ENCODE data around the gene PRDM4.
"Not testable (repeated sequence)": the region's sequence is repeated elsewhere in the genome, so short reads cannot be mapped to it uniquely, and the experiment has no call there.

The PRDM4 gene

DNA sequence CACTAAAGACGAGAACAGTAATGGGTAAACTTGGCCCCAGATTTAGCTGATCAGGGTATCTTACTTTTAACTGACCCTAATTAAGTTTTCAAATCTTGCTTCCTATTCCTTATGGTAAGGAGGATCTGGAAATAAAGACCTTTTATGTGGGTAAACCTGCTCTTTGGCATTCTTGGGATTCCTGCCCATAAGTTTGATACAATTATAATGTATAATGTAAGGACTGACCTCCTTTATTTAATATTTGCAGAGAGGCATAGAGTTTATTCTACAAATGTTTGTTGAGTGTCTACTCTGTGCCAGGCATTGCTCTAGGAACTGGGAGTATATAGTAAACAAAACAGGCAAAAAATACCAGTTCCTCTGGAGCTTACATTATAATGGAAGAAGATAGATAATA is 4.4 kb upstream of the PRDM4 start:
- DNase-seq: no peak

DNA sequence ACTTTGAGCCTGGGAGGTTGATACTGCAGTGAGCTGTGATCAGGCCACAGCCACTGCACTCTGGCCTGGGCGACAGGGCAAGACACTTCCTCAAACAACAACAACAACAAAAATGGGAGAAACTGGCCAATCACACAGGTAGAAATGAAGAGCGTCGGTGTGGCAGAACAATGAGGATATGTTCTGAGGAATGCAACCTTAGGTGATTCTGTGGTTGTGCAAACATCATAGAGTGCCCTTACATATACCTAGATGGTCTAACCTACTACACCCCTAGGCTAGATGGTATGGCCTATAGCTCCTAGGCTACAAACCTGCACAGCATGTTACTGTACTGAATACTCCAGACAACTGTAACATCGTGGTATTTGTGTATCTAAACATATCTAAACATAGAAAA is 3.7 kb upstream of the PRDM4 start:
- no peak for DNase-seq

DNA sequence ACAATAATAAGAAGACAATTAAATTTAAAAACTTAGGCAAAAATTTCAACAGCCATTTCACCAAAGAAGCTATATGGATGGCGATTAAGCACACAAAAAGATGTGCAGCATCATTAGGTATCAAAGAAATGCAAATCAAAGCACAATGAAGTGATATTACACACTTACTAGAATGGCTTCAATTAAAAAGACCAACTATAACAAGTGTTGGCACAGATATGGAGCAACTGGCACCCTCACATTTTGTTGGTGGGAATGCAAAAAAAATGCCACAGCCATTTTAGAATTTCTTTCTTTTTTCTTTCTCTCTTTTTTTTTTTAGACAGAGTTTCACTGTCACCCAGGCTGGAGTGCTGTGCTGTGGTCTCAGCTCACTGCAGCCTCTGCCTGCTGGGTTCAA is 1.9 kb upstream of the PRDM4 start:
- no peak for DNase-seq

DNA sequence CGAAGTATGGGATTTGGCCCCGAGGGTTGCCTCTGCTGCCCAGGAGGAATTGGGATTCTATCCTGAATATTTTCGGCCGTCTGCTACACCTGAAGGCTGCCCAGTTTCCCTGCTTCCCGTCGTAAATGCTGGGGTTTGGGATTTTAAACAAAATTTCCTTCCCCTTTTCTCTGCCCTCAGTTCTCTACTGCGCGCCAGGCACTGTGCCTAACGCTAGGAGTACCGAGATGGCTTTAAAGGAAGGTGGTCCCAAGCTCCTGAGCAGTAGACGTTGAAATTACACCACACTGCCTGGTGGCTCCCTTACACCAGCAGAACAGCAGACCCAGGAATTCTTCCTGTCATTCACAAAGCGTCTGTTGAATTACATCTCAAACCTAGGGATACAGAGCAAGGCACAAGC is 566 bp upstream of the PRDM4 start:
- DNase-seq: no peak

DNA sequence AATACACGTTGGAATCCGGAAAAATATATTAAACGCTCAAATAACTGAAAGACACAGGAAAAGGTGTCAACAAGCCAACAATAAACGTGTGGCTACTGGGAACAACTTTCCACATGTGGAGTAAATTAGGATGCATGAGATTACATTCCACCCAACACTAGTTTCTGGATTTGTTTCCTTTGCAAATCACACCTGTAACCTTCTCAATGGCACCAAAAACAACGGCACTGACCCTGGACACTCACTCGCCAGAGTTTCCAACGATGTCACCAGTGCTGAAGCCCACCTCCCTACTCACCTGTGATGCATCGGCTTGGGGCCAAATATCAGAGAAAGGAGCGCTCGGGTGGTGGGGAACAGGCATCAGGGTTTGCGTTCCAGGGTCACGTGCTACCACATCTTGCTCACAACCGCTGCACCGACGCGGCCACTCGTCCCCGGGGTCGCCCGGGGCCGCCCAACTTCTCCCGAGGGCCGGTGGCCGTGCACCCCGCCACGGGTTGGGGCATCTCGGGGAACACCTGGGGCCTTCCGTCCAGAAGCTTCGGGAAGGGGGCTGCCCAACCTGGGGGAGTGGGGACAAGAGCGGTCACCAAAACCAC is 629 bp downstream of the PRDM4 start:
- DNase-seq: no peak

DNA sequence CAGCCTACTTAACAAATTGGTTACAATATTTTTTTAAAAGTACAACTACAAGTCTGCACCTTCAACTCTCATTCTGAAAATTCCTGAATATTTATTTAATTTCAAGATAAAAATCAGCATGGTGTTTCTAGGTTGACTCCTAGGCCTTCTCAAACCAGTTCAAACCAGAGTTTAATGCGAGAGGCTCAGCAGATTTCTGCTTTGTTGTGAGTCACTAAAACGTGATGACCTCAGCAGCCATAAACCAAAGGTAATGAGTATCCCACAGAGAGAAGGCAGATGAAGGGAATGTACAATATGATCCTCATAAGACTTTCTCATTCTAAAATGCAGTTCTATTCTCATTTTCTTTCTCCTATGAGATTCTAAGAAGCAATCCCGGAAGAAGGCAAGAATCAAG is 1.5 kb downstream of the PRDM4 start:
- DNase-seq: peak; percentile 20

DNA sequence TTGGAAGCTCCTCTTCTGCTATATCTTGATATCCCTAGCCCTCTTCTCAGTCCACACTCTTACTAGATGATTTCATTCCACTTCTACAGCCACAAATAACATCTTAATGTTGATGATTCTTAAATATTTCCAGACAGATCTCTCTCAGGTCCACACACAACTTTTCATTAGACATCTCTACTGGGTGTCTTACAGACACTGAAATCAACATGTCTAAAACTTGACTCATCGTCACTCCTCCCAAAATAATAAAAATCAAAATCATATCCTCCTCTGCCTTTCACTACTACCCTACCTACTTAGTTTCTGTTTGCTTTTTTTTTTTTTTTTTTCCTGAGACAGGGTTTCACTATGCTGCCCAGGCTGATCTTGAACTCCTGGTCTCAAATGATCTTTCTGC is 11.9 kb downstream of the PRDM4 start:
- no peak for DNase-seq

DNA sequence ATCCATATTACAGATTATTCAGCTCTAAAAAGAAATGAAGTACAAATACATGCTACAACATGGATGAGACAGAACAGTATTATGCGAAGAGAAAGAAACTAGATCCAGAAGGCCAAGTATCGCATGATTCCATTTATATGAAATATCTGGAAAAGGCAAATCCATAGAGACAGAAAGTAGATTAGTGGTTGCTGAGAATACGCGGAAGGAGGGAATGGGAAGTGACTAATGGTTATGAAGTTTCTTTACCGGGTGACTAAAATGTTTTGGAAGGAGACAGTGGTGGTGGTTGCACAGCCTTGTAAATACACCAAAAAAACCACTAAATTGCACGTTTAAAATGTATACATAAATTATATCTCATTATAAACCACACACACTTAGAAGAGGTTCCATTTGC is 12.5 kb downstream of the PRDM4 start:
- DNase-seq: no peak

DNA sequence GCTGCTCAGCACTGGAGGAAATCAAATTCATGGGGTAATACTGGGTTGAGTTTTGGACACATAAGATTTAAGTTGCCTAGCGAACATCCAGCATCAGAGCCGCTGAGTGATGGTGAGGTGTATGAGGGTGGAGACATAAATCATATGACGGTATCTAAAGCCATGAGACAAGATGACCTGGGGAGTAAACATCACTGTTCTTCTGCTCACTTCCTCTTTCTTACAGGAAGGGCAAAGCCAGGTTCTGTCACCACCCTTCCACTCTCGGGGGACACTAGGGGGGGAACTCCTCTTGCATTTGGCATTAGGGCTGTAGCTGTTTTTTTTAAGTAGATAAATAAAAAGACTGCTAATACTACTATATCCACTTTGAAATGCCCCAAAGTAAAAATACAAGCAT is 24.0 kb downstream of the PRDM4 start:
- no peak for DNase-seq

DNA sequence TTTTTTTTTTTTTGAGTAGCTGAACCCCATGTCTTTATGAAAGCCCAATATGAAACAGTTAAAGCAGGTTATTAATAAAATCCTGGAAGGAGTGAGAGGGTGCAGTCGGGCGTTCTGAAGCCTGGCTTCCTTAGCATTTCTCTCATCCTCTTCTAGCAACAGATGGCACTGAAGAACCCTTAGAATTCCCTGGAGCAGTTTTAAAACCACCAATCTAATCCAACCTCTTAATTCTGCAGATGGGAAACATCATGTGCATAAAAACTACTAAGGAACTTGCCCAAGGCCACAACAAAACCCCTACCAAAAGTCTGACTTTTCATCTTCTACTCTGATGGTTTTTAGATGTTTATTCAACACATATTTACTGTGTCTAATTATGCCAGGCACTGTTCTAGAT is 25.2 kb downstream of the PRDM4 start:
- no peak for DNase-seq

DNA sequence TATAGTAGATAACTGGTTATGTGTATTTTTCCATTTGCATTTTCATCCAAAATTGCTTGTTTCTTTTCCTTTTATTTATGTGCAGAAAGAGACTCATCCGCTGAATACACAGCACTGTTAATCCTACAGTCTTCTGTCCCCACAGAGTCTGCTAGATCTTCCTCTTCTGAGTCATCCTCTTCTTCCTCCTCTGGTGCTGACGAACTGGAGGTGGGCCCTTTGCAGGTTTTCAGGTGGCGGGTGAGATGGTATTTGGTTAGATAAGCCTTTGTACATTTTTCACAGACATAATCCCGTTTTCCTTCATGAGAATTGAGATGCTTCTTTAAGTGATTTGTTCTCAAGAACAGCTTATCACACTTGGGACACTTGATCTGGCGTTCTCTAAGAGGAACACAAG is 26.8 kb downstream of the PRDM4 start:
- no peak for DNase-seq

DNA sequence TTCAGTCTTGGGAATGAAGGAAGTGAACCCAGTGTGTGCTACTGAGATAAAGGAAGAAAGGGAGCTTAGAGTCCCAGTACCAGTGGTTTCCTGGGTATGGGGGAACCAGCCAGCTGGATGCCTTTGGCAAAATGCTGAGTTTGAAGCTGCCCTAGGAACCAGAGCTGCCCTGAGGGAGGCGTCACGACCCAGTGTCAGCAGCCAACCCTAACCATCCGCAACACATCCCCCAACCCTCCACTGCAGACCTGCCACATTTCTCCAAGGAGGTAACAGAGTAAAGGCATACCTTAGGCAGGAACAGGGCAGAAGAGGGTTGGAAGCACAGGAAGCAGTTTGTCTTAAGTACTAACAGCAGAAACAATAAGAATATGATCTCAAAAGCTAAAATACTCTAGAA is 28.6 kb downstream of the PRDM4 start:
- DNase-seq: no peak

DNA sequence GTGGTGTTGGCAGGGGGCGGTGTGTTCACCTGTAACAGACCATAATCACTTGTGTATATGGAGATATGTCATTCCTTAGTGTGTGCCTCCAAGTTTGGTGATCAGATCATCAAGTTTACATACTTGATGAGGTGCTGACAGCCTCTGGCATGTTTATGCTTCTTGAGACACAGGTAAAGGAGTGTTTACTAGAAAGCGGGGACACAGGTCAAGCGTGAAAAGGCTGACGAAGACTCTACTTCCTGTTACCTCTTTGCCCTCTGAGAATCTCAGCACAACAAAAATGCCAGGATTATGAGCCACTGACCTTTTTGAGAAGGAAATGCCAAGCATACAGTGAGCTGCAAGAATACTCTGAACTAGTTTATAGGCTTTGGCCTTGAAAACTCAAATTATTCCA is 29.6 kb downstream of the PRDM4 start:
- DNase-seq: no peak

DNA sequence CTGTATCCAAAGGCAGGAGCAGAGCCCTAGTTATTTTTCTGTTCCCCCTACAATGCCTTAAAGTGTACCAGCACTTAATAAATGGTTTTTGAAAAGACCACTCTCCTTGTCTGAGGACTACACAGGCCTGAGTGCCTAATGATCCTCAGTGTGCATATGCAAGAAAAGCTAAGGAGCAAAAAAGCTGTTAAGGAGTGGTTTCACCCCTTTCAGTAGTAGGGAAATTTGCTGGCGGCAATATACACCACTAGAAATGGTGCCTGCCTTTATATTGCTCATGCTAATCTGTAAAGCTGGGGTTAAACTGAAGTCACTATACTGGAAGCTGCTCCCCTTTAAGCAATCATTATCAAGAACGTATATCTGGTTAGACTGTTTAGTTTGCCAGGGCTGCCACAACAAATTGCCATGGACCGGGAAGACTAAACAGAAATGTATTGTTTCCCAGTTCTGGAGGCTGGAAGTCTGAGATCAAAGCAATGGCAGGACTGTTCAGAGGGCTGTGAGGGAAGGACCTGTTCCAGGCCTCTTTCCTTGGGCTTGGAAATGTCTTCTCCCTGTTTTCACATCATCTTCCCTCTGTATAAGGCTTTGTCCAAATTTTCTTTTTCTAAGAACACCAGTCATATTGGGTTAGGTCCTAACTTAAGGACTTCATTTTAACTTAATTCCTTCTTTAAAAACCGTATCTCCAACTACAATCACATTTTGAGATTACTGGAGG is 30.2 kb downstream of the PRDM4 start:
- DNase-seq: no peak

DNA sequence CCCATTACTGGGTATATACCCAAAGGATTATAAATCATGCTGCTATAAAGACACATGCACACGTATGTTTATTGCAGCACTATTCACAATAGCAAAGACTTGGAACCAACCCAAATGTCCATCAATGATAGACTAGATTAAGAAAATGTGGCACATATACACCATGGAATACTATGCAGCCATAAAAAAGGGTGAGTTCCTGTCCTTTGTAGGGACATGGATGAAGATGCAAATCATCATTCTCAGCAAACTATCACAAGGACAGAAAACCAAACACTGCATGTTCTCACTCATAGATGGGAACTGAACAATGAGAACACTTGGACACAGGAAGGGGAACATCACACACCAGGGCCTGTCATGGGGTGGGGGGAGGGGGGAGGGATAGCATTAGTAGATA is 33.2 kb downstream of the PRDM4 start:
- DNase-seq: not testable (repeated sequence)

DNA sequence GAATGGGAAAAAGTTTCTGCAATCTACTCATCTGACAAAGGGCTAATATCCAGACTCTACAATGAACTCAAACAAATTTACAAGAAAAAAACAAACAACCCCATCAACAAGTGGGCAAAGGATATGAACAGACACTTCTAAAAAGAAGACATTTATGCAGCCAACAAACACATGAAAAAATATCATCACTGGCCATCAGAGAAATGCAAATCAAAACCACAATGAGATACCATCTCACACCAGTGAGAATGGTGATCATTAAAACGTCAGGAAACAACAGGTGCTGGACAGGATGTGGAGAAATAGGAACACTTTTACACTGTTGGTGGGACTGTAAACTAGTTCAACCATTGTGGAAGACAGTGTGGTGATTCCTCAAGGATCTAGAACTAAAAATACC is 33.6 kb downstream of the PRDM4 start:
- DNase-seq: not testable (repeated sequence)

DNA sequence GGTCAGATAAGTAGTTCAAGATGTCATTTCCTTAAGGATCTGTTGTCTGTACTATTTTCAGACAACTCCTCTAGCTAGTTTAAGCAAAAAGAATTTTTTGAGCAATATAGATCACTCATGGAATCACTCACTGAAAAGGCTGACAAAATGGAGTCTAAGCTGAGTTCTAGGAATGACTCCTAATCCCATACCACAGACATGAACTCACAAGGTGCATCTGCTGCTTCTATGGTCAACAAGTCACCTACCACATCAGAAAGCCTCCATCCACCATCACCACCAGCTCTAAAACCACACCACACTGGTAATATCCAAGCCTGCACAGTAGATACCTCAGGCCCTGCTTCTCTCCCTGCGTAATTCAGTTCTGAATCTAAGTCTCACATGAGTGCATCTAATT is 42.3 kb downstream of the PRDM4 start:
- no peak for DNase-seq

DNA sequence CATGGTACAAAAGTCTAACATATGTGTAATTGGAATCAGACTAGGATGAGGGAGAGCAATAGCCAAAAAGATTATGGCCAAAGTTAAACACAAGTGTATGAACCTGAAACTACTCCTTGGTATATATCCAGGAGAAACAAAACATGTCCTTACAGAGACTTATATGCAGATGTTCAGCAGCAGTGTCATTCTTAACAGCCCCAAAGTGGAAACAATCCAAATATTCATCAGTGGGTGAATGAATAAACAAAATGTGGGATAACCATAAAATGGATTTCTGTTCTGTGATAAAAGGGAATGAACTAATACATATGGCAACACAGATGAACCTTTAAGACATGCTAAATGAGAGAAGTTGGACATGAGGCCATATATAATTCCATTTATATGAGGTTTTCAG is 45.2 kb downstream of the PRDM4 start:
- DNase-seq: no peak

DNA sequence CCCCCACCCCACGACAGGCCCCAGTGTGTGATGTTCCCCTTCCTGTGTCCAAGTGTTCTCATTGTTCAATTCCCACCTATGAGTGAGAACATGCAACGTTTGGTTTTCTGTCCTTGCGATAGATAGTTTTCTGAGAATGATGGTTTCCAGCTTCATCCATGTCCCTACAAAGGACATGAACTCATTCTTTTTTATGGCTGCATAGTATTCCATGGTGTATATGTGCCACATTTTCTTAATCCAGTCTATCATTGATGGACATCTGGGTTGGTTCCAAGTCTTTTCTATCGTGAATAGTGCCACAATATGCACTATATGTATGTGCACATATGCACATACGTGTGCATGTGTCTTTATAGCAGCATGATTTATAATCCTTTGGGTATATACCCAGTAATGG is 55.4 kb downstream of the PRDM4 start:
- not testable (repeated sequence) for DNase-seq

DNA sequence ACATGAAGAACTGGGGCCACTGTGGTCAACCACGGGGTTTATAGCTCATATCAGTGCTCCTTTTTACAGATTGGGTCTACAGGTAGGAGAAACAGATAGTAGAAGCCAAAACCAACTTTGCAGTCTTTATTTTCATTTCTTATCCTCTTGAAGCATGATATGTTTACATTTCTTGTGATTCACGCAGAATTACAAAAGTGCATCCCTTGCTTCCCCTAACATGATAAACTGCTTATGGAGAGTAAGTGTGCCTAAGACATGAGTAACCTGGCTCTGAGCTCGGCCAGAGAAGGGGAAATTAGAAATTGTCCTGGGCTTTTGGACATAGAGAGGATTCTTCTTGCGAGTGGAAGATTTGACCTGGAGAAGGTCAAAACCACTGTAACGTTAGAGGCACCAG is 56.9 kb downstream of the PRDM4 start:
- DNase-seq: no peak

DNA sequence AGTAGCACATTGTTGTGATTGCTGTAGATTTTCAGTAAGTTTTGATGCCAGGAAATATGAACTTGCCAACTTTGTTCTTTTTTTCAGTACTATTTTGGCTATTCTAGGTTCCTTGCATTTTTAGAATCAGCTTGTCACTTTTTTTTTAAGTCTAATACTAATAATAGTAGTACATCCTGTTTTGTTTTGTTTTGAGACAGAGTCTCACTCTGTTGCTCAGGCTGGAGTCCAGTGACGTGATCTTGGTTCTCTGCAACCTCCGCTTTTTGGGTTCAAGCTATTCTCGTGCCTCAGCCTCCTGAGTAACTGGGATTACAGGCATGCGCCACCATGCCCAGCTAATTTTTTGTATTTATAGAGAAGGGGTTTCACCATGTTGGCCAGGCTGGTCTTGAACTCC is 58.8 kb downstream of the PRDM4 start:
- DNase-seq: no peak

DNA sequence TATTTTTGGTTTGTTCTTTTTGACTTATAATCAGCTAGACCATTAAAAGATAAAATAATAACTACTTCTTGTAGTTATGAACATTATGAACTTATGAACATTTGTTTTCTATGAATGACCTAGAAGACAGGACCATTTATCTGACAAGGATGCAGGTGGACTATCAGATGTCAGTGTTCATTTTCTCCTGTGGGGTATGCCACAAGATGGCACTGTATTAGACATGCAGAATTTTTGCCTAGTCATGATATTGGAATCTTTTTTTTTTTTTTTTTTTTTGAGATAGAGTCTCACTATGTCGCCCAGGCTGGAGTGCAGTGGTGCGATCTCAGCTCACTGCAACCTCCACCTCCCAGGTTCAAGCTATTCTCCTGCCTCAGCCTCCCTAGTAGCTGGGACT is 65.2 kb downstream of the PRDM4 start:
- DNase-seq: not testable (repeated sequence)

DNA sequence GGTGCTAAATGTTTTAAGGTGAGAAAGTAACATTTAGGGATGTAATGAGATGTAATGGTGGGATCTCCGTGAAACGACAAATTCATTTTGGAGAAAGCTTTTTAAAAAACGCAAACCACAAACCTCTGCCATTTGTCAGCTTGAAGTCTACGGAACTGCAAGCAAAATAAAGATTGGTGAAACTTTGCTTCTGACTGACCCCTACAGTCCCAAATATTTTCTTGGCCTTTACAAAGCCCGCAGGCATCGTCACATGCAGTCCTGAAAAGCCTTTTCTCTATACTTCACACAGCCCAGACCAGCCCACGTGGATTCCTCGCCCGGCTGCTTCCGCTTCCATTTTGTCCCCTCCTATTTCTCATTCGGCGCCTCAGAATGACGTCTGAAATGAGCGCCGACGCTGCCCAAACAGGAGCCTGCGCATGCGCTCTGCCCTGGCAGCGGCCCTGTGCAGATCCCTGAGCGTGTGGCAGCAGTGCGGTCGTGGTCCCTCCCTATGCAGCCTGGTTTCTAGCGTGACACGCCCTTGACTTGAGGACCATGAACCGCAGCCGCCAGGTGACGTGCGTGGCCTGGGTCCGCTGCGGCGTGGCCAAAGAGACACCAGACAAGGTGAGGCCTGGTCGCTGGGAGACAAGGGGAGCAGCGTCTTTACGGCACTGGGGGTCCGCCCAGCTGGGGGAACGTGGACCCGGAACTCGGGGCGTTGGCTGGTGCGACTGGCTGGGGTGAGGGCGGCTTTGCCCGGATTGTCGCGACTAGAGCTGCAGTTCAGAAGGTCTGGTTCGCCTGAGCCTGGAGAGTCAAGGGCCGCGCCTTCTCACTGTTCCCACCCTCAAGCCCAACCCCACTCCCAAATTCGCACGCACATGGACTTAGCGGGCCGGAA is 75.3 kb downstream of the PRDM4 start, which contains the start of gene PWP1:
TSS of gene PWP1 (plus strand) at position 440 of the 889 bp plus-strand sequence. CDS start at position 541, 101 bp downstream.
- DNase-seq: peak; percentile 96

DNA sequence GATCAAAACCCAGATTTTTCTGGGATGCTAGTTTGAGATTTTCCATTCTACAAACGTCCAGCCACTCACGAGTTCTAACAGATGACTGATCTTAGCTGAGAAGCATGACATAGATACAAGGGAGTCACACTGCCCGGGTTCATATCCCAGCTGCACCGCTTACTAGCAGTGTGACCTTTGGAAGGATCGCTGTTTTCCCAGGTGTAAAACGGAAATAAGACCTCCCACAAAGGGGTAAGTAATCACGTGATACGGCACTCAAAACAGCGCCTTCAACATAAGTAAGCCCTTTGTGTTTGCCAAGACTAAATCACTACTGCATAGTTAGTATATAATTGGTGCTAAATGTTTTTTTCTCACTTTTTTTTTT is 76.0 kb downstream of the PRDM4 start:
- peak; percentile 40 for DNase-seq
